ENCODE results near the gene DPP6.

The DPP6 gene

DNA sequence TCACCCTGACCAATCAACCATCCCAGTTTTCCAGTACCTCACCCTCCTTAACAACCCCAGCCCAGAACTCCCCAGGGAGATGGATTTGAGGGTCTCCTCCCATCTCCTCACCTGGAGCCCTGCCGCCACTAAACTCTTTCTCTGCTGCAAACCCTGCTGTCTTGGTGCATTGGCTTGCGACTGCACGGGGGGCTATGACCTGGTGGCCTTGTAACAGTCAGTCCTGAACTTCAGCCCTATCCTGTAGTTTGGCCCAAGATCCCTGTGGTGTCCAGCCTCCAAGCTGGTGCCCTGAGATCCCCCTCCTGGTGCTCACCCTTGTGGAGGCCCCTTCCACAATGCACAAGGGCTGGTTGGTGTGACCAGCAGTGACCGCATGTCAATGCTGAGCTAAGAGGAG is 858.8 kb downstream of the DPP6 start:
- Histone ChIP-seq H3K4me1 (ENCODE audit: insufficient read depth, low read length, poor library complexity, severe bottlenecking) (peaks cover 12% of the 10 kb centered on the region), H4K20me1 (ENCODE audit: insufficient read depth, low read length, poor library complexity, severe bottlenecking) (no peaks in the 10 kb centered on the region), H3K36me3 (ENCODE audit: insufficient read depth, low read length) (no peaks in the 10 kb centered on the region), H3F3A (ENCODE audit: low read depth) (0 out of 2 replicates have a peak, but pooled peaks cover 6% of the 10 kb centered on the region), H3K9me2 (replicated peaks; ENCODE audit: low read depth, low read length) (no peaks in the 10 kb centered on the region), H3K9ac (ENCODE audit: low read depth, low read length, poor library complexity, severe bottlenecking) (no peak overlapping the region), H3K79me2 (ENCODE audit: insufficient read depth, low read length) (no peaks in the 10 kb centered on the region), H3K4me2 (ENCODE audit: low read depth, low read length, poor library complexity, severe bottlenecking) (no peak overlapping the region), H2AFZ (ENCODE audit: low read length) (no peak overlapping the region), H3K27me3 (ENCODE audit: insufficient read depth, low read length, poor library complexity, severe bottlenecking) (no peaks in the 10 kb centered on the region), H3K9me3 (ENCODE audit: insufficient read depth, low read depth, low read length) (no peaks in the 10 kb centered on the region), H3K4me3 (ENCODE audit: low read length, poor library complexity, severe bottlenecking) (no peak overlapping the region)
- no peak for TF ChIP-seq EZH2phosphoT487 (IDR thresholded peaks at IDR 0.05; ENCODE audit: borderline replicate concordance)
- TF ChIP-seq, protein P1, sequence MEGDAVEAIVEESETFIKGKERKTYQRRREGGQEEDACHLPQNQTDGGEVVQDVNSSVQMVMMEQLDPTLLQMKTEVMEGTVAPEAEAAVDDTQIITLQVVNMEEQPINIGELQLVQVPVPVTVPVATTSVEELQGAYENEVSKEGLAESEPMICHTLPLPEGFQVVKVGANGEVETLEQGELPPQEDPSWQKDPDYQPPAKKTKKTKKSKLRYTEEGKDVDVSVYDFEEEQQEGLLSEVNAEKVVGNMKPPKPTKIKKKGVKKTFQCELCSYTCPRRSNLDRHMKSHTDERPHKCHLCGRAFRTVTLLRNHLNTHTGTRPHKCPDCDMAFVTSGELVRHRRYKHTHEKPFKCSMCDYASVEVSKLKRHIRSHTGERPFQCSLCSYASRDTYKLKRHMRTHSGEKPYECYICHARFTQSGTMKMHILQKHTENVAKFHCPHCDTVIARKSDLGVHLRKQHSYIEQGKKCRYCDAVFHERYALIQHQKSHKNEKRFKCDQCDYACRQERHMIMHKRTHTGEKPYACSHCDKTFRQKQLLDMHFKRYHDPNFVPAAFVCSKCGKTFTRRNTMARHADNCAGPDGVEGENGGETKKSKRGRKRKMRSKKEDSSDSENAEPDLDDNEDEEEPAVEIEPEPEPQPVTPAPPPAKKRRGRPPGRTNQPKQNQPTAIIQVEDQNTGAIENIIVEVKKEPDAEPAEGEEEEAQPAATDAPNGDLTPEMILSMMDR (conservative IDR thresholded peaks at IDR 0.05; ENCODE audit: low read length): no peak

DNA sequence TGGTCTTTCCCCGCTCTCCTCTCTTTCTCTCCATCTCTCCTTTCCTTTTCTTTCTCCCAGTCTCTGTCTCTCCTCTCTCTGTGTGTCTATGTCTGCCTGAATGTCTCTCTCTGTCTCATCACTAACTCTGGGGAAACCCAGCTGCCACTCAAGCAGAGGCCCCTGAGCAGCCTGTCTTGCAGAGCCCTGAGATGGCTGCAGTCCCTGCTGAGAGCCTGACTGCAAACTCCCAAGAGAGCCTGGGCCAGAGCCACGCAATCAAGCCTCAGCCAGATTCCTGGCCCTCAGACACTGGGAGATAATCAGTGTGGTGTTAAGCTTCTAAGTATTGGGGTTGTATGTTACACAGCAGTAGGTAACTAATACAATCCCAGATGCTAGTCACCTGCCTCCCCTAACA is 859.2 kb downstream of the DPP6 start:
- TF ChIP-seq, protein P1 (conservative IDR thresholded peaks at IDR 0.05; ENCODE audit: low read length): no peak
- TF ChIP-seq EZH2phosphoT487 (IDR thresholded peaks at IDR 0.05; ENCODE audit: borderline replicate concordance): no peak
- Histone ChIP-seq H4K20me1 (ENCODE audit: insufficient read depth, low read length, poor library complexity, severe bottlenecking) (no peaks in the 10 kb centered on the region), H3K4me3 (ENCODE audit: low read length, poor library complexity, severe bottlenecking) (no peak overlapping the region), H3K4me2 (ENCODE audit: low read depth, low read length, poor library complexity, severe bottlenecking) (no peak overlapping the region), H3F3A (ENCODE audit: low read depth) (0 out of 2 replicates have a peak, but pooled peaks cover 6% of the 10 kb centered on the region), H3K4me1 (ENCODE audit: insufficient read depth, low read length, poor library complexity, severe bottlenecking) (peaks cover 12% of the 10 kb centered on the region), H3K9ac (ENCODE audit: low read depth, low read length, poor library complexity, severe bottlenecking) (no peak overlapping the region), H2AFZ (ENCODE audit: low read length) (no peak overlapping the region), H3K79me2 (ENCODE audit: insufficient read depth, low read length) (no peaks in the 10 kb centered on the region), H3K27me3 (ENCODE audit: insufficient read depth, low read length, poor library complexity, severe bottlenecking) (no peaks in the 10 kb centered on the region), H3K9me2 (replicated peaks; ENCODE audit: low read depth, low read length) (no peaks in the 10 kb centered on the region), H3K36me3 (ENCODE audit: insufficient read depth, low read length) (no peaks in the 10 kb centered on the region), H3K9me3 (ENCODE audit: insufficient read depth, low read depth, low read length) (no peaks in the 10 kb centered on the region)

DNA sequence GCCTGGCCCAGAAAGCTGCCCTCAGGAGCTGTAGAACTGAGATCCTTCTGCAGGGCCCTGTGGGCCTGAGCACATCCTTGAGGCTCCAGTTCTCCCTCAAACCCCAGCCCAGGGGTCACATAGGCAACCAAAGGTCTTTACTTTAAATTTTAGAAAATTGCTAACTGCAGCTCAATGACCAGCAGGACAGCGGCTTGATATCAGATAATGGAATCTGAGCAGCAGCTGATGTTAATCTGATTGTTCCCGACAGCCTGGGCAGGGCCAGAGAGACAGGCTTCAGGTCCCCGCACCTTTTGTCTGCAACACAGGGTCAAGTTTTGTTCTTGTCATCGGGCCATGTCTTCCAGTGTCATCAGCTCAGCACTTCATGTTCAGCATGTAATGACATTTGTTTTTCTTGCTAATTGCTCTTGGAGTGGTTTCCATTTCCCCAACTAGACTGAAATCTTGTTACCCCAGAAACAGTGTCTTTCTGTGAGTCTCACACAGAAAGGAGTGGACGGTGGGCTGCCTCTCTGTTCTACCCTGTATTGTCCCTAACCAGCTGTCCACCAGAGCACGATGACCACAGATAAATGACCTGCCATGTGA is 859.8 kb downstream of the DPP6 start:
- H3F3A ChIP-seq (ENCODE audit: low read depth): 0 out of 2 replicates have a peak, but pooled peaks cover 6% of the 10 kb centered on the region
- no peak overlapping the region for H2AFZ ChIP-seq (ENCODE audit: low read length)
- no peaks in the 10 kb centered on the region for H3K36me3 ChIP-seq (ENCODE audit: insufficient read depth, low read length)
- H3K9me2 ChIP-seq (replicated peaks; ENCODE audit: low read depth, low read length): no peaks in the 10 kb centered on the region
- no peaks in the 10 kb centered on the region for H3K79me2 ChIP-seq (ENCODE audit: insufficient read depth, low read length)
- no peaks in the 10 kb centered on the region for H3K27me3 ChIP-seq (ENCODE audit: insufficient read depth, low read length, poor library complexity, severe bottlenecking)
- peaks cover 12% of the 10 kb centered on the region for H3K4me1 ChIP-seq (ENCODE audit: insufficient read depth, low read length, poor library complexity, severe bottlenecking)
- no peak overlapping the region for H3K9ac ChIP-seq (ENCODE audit: low read depth, low read length, poor library complexity, severe bottlenecking)
- no peak overlapping the region for H3K4me3 ChIP-seq (ENCODE audit: low read length, poor library complexity, severe bottlenecking)
- TF ChIP-seq, protein P1 (conservative IDR thresholded peaks at IDR 0.05; ENCODE audit: low read length): no peak
- no peak for TF ChIP-seq EZH2phosphoT487 (IDR thresholded peaks at IDR 0.05; ENCODE audit: borderline replicate concordance)
- H4K20me1 ChIP-seq (ENCODE audit: insufficient read depth, low read length, poor library complexity, severe bottlenecking): no peaks in the 10 kb centered on the region
- no peaks in the 10 kb centered on the region for H3K9me3 ChIP-seq (ENCODE audit: insufficient read depth, low read depth, low read length)
- H3K4me2 ChIP-seq (ENCODE audit: low read depth, low read length, poor library complexity, severe bottlenecking): no peak overlapping the region

Measured in Loucy (cell line).